ENCODE results near the gene WIPF1. TPM values are rescaled to one million over a fixed set of nuclear protein-coding genes. Genes with fewer than 3 reads are reported as not detected.

WIPF1 gene
- total and polyA plus RNA-seq, 10 donors = 74.9 to 265 (median 175) TPM

- Histone ChIP-seq H3K9me3 (no peaks in the 10 kb centered on the region), H3K27ac (peak overlapping the region; percentile 53 to 95 (median 91)), H3K27me3 (replicated peaks in 1 of 7) (no peaks in the 10 kb centered on the region), H3K4me1 (peaks cover 37 to 79% (median 58%) of the 10 kb centered on the region in 6 donors), H3K4me3 (peak overlapping the region in 6 of 8 donors; percentile 48 to 71 (median 54)), H3K36me3 (peaks cover 0 to 22% (median 5%) of the 10 kb centered on the region in 6 donors)
- peak; percentile 76 for DNase-seq
- no peak for TF ChIP-seq POLR2A (IDR thresholded peaks at IDR 0.05)
- TF ChIP-seq CTCF (IDR thresholded peaks at IDR 0.05 in 8 of 11, conservative IDR thresholded peaks at IDR 0.05 in 3 of 11) = peak in 1 of 11 experiments; percentile 3
- 70 to 78% (median 73%) methylated on average over 3 of the region's 3 CpGs for WGBS, 5 donors
- intact Hi-C loops (cut with DNase I; ENCODE audit: low total_unique reads) = no loop called here
Observed at GRCh38 chr2:174635015-174635593, 37.5 kb upstream of the WIPF1 start.

- H3K36me3 ChIP-seq = peaks cover 0 to 29% (median 8%) of the 10 kb centered on the region in 6 donors
- peaks cover 44 to 85% (median 65%) of the 10 kb centered on the region in 6 donors for H3K4me1 ChIP-seq
- 12 to 25% (median 17%) methylated on average over 12 to 13 of the region's 13 CpGs for WGBS, 5 donors
- TF ChIP-seq POLR2AphosphoS5 (IDR thresholded peaks at IDR 0.05) (peak; percentile 26 to 90 (median 56)), POLR2A (IDR thresholded peaks at IDR 0.05) (no peak), CTCF (IDR thresholded peaks at IDR 0.05 in 8 of 11, conservative IDR thresholded peaks at IDR 0.05 in 3 of 11) (peak in 1 of 11 experiments; percentile 5)
- DNase-seq = peak; percentile 87
- no peaks in the 10 kb centered on the region for H3K27me3 ChIP-seq (replicated peaks in 1 of 7)
- peak overlapping the region; percentile 85 to 95 (median 91) for H3K27ac ChIP-seq
- peak overlapping the region; percentile 29 to 71 (median 54) for H3K4me3 ChIP-seq
- H3K9me3 ChIP-seq = no peaks in the 10 kb centered on the region
- intact Hi-C loops (cut with DNase I; ENCODE audit: low total_unique reads) = no loop called here
Observed at GRCh38 chr2:174634130-174635014, 36.8 kb upstream of the WIPF1 start.

- TF ChIP-seq POLR2A (IDR thresholded peaks at IDR 0.05) (no peak), POLR2AphosphoS5 (IDR thresholded peaks at IDR 0.05) (no peak), CTCF (IDR thresholded peaks at IDR 0.05 in 8 of 11, conservative IDR thresholded peaks at IDR 0.05 in 3 of 11) (no peak)
- peak; percentile 77 for DNase-seq
- intact Hi-C loops (cut with DNase I; ENCODE audit: low total_unique reads) = no loop called here
- peaks cover 48 to 88% (median 70%) of the 10 kb centered on the region in 6 donors for H3K4me1 ChIP-seq
- no peaks in the 10 kb centered on the region for H3K27me3 ChIP-seq (replicated peaks in 1 of 7)
- H3K9me3 ChIP-seq = no peaks in the 10 kb centered on the region
- H3K4me3 ChIP-seq = peak overlapping the region; percentile 29 to 71 (median 54)
- peaks cover 0 to 37% (median 12%) of the 10 kb centered on the region in 6 donors for H3K36me3 ChIP-seq
- H3K27ac ChIP-seq = peak overlapping the region; percentile 85 to 95 (median 91)
- WGBS, 5 donors = 12 to 26% (median 21%) methylated on average over 8 of the region's 8 CpGs
Observed at GRCh38 chr2:174633623-174633930, 36.0 kb upstream of the WIPF1 start.
